SJSA1 (cell line): ENCODE data around the gene KRT5. TPM values are rescaled to one million over a fixed set of nuclear protein-coding genes. Genes with fewer than 3 reads are reported as not detected.

Source experiments
- DNase-seq, 2 experiments: peaks; one replicate each; pipeline ENCODE4 v3.0.0-alpha.2; 2015 to 2020; ENCODE audit warnings: low spot score in 2 of 2, low read depth in 1 of 2
- H3K27ac ChIP-seq: fragments of 250-450 bp; sonication (Bioruptor Pico); 2 replicates; pipeline ENCODE4 v1.5.1; 2020; ENCODE audit warnings: mild to moderate bottlenecking, moderate library complexity
- H3K27me3 ChIP-seq: fragments of 250-450 bp; sonication (Bioruptor Pico); replicated peaks from 2 replicates; pipeline ENCODE4 v1.5.1; 2020; ENCODE audit warnings: mild to moderate bottlenecking, moderate library complexity
- H3K36me3 ChIP-seq: fragments of 250-450 bp; sonication (Bioruptor Pico); 2 replicates; pipeline ENCODE4 v1.5.1; 2020; ENCODE audit warnings: mild to moderate bottlenecking
- H3K4me1 ChIP-seq: fragments of 250-450 bp; sonication (Bioruptor Pico); replicated peaks from 2 replicates; pipeline ENCODE4 v1.6.1; 2021; ENCODE audit warnings: mild to moderate bottlenecking
- H3K4me3 ChIP-seq: fragments of 250-450 bp; sonication (Bioruptor Pico); 2 replicates; pipeline ENCODE4 v1.5.1; 2020; ENCODE audit warnings: mild to moderate bottlenecking
- H3K9me3 ChIP-seq: fragments of 250-450 bp; sonication (Bioruptor Pico); replicated peaks from 2 replicates; pipeline ENCODE4 v1.5.1; 2020; ENCODE audit warnings: mild to moderate bottlenecking
- total RNA-seq: library from RNA; depleted of rRNA; stranded (reverse); fragments of >200 nt; shearing (Covaris generic); gene quantifications from 2 replicates; pipeline ENCODE4 v1.2.3, GENCODE V29; 2014

The KRT5 gene
- total RNA-seq, 1 experiment from 2014 or later: not detected

DNA sequence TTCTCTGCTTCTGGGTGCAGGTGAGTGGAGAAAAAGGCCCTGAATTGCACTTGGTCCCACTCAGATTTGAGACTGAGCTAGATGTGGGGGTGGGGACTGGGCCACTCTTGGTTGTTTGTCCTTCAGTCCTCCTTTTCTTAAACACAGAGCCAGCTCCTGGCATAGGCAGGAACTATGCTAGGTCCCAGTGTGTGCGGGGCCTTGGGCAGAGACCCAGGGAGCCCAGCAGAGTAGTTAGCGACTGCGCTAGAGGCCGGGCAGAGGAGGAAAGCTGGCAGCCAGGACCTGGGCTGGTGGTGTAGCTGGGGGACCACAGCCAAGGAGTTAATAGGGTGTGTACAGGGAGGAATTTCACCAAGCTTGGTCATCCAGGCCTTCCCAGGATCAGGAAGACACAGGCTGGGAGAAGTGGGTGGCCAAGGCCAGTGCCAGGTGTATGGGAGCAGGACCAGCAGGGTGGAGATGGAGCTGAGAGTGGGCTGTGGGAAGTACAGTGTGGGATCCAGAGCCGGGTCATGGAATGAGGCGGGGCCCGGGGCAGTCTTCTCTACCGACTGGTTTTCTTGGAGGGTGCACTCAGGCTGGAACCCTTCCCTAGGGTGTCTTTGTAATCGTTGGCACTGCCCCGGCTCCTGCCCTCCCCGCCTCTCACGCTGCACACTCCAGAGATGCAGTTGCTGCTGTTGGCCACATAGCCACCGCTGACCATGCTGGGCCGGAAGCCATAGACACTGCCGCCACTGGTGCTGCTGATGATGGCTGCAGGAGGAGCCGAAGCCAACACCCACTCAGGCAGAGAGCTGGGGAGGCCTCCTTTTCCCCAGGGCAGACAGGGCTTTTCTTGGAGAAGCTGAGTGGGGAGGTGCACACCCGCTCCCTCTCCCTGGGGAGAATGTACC, 24.0 kb upstream of the KRT5 start:
- H3K36me3 ChIP-seq: no peaks in the 10 kb centered on the region
- H3K9me3 ChIP-seq: no peaks in the 10 kb centered on the region
- H3K4me3 ChIP-seq: no peak overlapping the region
- H3K27me3 ChIP-seq: no peaks in the 10 kb centered on the region
- H3K4me1 ChIP-seq: peaks cover 3% of the 10 kb centered on the region
- no peak overlapping the region for H3K27ac ChIP-seq
- DNase-seq: no peak

DNA sequence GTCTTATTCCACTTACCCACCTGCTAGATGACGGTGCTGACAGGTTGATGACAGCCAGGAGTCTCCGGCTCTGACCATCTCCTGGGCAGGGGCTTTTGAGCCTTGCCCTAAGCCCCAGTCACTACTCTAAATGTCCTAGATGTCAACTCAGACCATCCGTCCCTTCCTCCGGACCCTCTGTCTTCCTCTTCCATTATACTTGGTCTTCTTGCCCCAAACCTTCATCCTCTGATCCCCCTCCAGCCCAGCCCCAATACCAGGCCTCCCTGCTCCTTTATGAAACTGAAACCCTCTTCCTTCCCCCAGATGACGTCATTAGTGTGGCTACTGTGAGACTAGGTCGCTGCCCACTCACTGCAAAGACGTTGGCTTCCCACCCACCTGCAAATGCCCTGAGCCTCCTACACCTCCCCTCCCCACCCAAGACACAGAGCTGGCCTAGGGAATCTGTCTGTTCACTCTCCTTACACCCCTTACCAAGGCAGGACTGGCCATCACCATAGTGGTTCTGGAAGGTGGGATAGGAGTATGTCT, 22.7 kb upstream of the KRT5 start:
- no peak overlapping the region for H3K27ac ChIP-seq

DNA sequence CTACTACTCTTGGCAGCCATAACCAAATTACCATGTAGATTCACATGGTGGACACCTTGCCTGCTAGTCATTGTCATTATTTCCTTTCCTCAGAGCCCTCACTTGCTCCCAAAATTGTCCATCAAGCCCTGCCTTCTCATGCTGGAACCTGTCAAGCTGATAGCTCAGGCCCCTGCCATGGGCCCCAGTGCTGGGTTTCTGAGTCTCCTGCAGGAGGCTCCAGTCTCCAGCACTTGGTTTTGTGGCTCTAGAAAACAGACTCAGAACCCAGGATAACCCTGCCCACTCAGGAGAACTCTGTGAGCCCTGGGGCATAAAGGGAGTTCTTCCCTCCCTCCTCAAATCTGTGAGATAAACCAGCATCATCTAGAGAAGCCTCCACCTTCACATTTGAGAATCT, 22.0 kb upstream of the KRT5 start:
- H3K4me1 ChIP-seq: peaks cover 14% of the 10 kb centered on the region
- no peaks in the 10 kb centered on the region for H3K36me3 ChIP-seq
- no peaks in the 10 kb centered on the region for H3K27me3 ChIP-seq
- no peak overlapping the region for H3K27ac ChIP-seq
- H3K9me3 ChIP-seq: no peaks in the 10 kb centered on the region
- H3K4me3 ChIP-seq: no peak overlapping the region
- DNase-seq: no peak

More for the DNA sequence above, 22.7 kb upstream of the KRT5 start:
- Histone ChIP-seq H3K36me3 (no peaks in the 10 kb centered on the region), H3K27me3 (no peaks in the 10 kb centered on the region), H3K4me3 (no peak overlapping the region), H3K9me3 (no peaks in the 10 kb centered on the region), H3K4me1 (peaks cover 14% of the 10 kb centered on the region)
- DNase-seq: no peak

GRCh38 chr12:52541709-52542108, 21.5 kb upstream of the KRT5 start:
- no peaks in the 10 kb centered on the region for H3K36me3 ChIP-seq
- DNase-seq: no peak
- H3K4me1 ChIP-seq: peaks cover 14% of the 10 kb centered on the region
- H3K4me3 ChIP-seq: no peak overlapping the region
- no peaks in the 10 kb centered on the region for H3K27me3 ChIP-seq
- H3K9me3 ChIP-seq: no peaks in the 10 kb centered on the region
- no peak overlapping the region for H3K27ac ChIP-seq

DNA sequence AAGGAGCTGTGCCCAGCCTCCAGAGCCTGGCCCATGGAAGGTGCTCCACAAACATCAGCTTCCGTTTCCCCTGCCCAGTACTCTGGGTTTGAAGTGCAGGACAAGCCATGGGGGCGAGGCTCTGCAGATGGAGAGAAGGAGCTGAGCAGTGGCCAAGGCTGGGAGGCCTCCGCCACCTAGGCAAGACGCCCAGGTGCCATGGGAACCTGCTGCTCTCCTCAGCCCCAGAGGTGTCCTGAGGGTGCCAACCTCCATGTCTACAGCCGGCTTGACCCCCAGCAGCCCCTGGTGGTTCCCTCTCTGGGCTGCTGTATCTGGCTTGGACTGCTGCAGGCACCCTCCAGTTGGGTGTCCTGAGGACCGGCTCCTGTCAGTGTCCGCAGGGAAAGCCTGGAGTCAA, 20.3 kb upstream of the KRT5 start:
- no peak overlapping the region for H3K27ac ChIP-seq
- H3K9me3 ChIP-seq: no peaks in the 10 kb centered on the region
- H3K36me3 ChIP-seq: no peaks in the 10 kb centered on the region
- peaks cover 14% of the 10 kb centered on the region for H3K4me1 ChIP-seq
- no peak for DNase-seq
- no peak overlapping the region for H3K4me3 ChIP-seq
- H3K27me3 ChIP-seq: 0 out of 2 replicates have a peak, but pooled peaks cover 7% of the 10 kb centered on the region

- Histone ChIP-seq H3K4me1 (peaks cover 14% of the 10 kb centered on the region), H3K27ac (no peak overlapping the region), H3K36me3 (no peaks in the 10 kb centered on the region), H3K4me3 (no peak overlapping the region), H3K27me3 (0 out of 2 replicates have a peak, but pooled peaks cover 7% of the 10 kb centered on the region), H3K9me3 (no peaks in the 10 kb centered on the region)
- no peak for DNase-seq
Measured at GRCh38 chr12:52539821-52540173, 19.6 kb upstream of the KRT5 start.

DNA sequence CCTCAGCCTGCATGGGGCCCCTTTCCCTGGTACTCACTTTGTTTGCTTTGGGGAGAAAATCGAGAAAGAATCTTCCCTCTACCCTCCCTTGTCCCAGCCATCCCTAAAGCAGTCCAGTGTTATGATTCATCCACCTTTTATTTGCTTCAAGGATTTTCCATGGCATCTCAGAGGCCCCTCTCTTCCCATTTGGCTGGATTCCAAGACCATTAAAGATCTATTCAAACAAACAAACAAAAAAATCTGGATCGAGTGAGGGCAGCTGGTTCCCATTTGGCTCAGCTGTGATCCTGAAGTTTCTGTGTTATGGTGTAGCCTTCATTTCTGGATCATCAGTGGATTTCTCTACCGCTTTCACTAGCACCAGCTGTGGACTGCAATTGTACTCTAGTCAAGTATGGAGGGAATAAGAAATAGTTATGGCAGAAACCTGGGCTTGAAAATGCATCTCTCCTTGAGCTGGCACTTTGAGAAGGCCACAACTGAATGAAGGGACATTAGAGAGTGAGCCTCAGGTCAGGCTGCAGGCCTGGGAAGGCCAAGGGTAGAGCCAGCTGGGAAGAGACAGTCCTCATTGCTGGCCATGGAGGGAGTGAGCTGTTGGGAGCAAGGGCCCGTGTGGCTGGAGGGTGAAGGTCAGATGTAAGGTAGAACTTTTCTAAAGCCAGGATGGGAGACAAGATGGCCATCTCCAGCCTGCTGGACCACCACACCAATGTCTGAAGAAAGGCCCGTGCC, 19.1 kb upstream of the KRT5 start:
- H3K4me3 ChIP-seq: no peak overlapping the region
- no peak overlapping the region for H3K27ac ChIP-seq
- peak in 1 of 2 experiments; percentile 62 for DNase-seq
- no peaks in the 10 kb centered on the region for H3K36me3 ChIP-seq
- H3K27me3 ChIP-seq: 0 out of 2 replicates have a peak, but pooled peaks cover 7% of the 10 kb centered on the region
- peaks cover 14% of the 10 kb centered on the region for H3K4me1 ChIP-seq
- no peaks in the 10 kb centered on the region for H3K9me3 ChIP-seq

DNA sequence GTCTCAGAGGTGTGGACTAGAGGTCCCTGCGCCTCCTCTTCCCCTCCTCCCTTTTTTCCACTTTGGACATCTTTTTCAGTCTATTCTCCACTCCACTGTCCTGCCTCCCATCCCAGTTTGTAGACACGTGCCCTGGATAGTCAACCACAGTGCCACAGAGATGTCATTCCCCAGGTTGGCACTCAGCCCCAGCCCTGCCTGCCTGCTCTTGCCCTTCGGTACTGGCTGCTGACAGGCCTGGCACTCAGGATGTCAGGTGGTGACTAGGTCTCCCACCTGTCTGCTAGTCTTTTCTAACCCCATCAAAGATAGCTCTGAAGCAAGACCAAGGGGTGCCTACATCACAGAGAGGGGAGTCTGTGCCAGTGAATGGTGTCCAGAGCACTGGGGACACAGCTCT, 16.9 kb upstream of the KRT5 start:
- Histone ChIP-seq H3K4me3 (no peak overlapping the region), H3K27me3 (0 out of 2 replicates have a peak, but pooled peaks cover 7% of the 10 kb centered on the region), H3K27ac (no peak overlapping the region), H3K9me3 (no peaks in the 10 kb centered on the region), H3K36me3 (no peaks in the 10 kb centered on the region), H3K4me1 (peaks cover 14% of the 10 kb centered on the region)
- no peak for DNase-seq

GRCh38 chr12:52535574-52535973, 15.4 kb upstream of the KRT5 start:
- H3K4me1 ChIP-seq: peaks cover 14% of the 10 kb centered on the region
- no peaks in the 10 kb centered on the region for H3K9me3 ChIP-seq
- 0 out of 2 replicates have a peak, but pooled peaks cover 7% of the 10 kb centered on the region for H3K27me3 ChIP-seq
- no peaks in the 10 kb centered on the region for H3K36me3 ChIP-seq
- H3K27ac ChIP-seq: no peak overlapping the region
- no peak for DNase-seq
- no peak overlapping the region for H3K4me3 ChIP-seq

DNA sequence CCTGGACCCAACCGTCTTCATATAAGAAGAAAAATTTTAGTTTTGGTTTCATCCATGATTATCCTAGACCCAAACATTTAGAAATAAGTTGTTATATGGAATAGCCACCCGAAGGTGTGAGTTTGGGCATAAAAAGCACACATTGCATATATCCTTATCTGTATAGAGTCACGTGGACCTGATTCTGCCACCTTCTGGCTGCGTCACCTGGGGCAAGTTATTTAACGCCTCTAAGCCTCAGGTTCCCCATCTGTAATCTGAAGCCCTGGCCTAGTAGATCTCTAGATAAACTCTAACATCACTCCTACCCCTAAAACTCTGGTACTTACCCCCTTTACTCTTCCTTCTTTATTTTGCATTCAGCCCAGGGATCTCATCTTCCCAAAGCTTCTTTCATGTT, 14.3 kb upstream of the KRT5 start:
- Histone ChIP-seq H3K9me3 (no peaks in the 10 kb centered on the region), H3K4me1 (peaks cover 13% of the 10 kb centered on the region), H3K27me3 (0 out of 2 replicates have a peak, but pooled peaks cover 14% of the 10 kb centered on the region), H3K36me3 (no peaks in the 10 kb centered on the region), H3K27ac (no peak overlapping the region), H3K4me3 (no peak overlapping the region)
- no peak for DNase-seq

DNA sequence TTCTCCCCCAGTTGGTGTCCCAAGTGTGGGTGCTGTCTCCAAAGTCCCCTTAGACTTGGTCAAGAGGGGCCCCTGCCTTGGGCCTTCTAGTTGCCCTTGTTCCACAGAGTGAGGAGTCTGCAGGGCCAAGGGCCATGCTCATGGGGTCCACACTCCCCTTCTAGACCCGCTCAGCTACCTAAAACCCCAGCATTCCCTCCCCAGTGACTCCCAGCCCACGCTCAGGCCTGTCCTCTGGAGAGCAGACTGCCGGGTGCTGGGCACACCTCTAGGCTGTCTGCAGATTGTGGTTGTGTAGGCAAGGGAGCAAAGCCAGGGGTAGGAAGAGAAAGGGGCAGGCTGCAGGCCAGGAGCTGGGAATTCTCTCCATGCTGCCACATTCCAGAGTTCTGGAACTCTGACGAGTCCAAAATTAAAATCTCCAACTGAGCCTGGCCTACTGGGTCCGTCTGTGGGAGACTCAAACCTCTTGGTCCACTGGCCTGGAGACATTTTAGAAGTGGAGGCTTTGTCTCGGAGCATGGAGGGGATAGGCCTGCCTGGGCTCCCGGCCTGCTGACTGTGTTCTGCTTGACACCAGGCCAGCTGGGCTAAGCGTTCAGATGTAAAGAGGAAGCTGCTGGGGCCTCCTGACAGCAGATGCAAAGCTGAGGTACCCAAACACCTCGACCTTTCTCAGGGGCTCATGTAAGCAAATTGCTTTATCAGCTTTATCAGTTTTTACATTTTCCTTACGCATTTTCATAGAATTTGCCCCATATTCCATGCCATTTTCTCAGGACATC, 13.7 kb upstream of the KRT5 start:
- Histone ChIP-seq H3K4me1 (peaks cover 7% of the 10 kb centered on the region), H3K27ac (no peak overlapping the region), H3K27me3 (0 out of 2 replicates have a peak, but pooled peaks cover 18% of the 10 kb centered on the region), H3K36me3 (no peaks in the 10 kb centered on the region), H3K4me3 (no peak overlapping the region), H3K9me3 (no peaks in the 10 kb centered on the region)
- DNase-seq: no peak

DNA sequence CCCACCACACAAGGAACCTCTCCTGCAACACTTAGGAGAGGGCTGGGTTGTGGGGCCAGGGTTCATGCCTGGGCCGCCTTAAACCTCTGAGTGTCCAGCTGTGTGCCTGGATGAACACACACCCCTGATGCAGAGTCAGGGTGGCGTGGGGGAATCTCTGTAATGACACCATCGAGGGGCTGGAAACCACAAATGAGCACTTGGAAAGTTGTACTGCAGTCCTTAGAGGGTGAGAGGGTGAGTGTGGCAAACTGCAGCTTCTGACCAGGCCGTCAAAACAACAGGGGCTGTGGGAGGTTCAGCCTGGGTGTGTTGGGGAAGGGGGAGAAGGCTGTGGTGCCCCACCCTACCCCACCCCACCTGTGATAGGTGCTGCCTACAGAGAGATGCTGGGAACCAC, 12.4 kb upstream of the KRT5 start:
- Histone ChIP-seq H3K4me1 (no peaks in the 10 kb centered on the region), H3K27ac (no peak overlapping the region), H3K27me3 (0 out of 2 replicates have a peak, but pooled peaks cover 18% of the 10 kb centered on the region), H3K36me3 (no peaks in the 10 kb centered on the region), H3K9me3 (no peaks in the 10 kb centered on the region), H3K4me3 (no peak overlapping the region)
- no peak for DNase-seq

DNA sequence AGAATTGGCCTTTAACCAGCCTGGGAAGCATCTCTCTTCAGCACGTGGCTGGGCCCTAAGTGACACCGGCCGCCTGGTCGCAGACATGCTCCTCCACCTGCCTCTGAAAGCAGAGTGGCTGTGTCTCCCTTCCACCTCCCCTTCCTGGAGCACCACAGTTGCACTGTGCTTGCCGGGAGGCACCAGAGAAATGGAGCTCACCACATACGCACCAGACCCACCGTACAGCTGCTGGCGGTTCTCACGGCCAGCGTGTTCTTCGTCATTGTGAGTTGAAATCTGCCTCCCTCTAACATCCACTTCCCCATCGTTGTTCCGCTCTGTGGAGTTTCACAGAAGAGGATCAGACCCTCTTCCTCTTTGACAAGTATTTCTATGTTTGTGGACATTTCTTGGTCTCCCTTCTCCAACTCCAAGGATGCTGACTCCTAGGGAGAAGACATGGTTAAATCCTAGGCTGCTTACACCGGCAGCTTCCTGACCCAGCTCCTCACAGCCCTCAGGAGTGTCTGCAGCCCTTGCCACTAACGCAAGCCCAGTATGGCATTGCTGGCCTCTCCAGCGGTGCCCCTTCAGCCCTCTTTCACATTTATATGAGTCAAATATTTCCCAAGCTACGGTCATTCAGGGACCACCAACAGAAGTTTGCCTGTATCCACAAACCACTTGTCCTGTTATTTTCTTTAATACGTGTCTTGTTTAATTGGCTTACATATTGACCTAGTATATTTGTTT, 11.5 kb upstream of the KRT5 start:
- Histone ChIP-seq H3K36me3 (no peaks in the 10 kb centered on the region), H3K4me1 (no peaks in the 10 kb centered on the region), H3K27ac (no peak overlapping the region), H3K9me3 (no peaks in the 10 kb centered on the region), H3K27me3 (0 out of 2 replicates have a peak, but pooled peaks cover 18% of the 10 kb centered on the region), H3K4me3 (no peak overlapping the region)
- no peak for DNase-seq
